Lower leg skin (tissue), 4 donors: ENCODE results near the gene ACTN3. TPM values are rescaled to one million over a fixed set of nuclear protein-coding genes. Genes with fewer than 3 reads are reported as not detected.
A peak's percentile ranks its signal among the peaks of the same experiment; 100 is the strongest.

Source experiments
- DNase-seq, 2 donors: peaks; one replicate each; pipeline ENCODE4 v3.0.0-alpha.2; 2019; ENCODE audit warnings: low spot score in 2 of 2
- H3K4me3 ChIP-seq: fragments of 200-600 bp; sonication (generic); 2 replicates; pipeline ENCODE4 v1.5.1; 2017; ENCODE audit warnings: mild to moderate bottlenecking, low read depth; ENCODE audit not compliant: poor library complexity, severe bottlenecking
- CTCF ChIP-seq, 3 donors: fragments of 450-650 bp; IDR thresholded peaks; one replicate each; pipeline ENCODE4 v1.5.1; 2016; ENCODE audit warnings: antibody characterized with exemption in 3 of 3, mild to moderate bottlenecking in 3 of 3, moderate library complexity in 2 of 3
- POLR2A ChIP-seq, 2 donors: fragments of 450-650 bp; IDR thresholded peaks; one replicate each; pipeline ENCODE4 v1.6.1; 2016 to 2017; ENCODE audit warnings: antibody characterized with exemption in 2 of 2, mild to moderate bottlenecking in 1 of 2, moderate library complexity in 1 of 2
- WGBS, 2 donors: methylation state at CpG; one replicate each; pipeline ENCODE4 v1.1.5; 2018; 5-methylcytosine and 5-hydroxymethylcytosine counted together
- intact Hi-C: fragments of 100-400 bp; cut with DNase I; formaldehyde crosslinking; loops from one replicate; pipeline ENCODE4 v1.15.0; 2023; ENCODE audit warnings: low total_unique reads
- total RNA-seq, 4 donors: library from RNA; depleted of rRNA; stranded (reverse); fragments of >200 nt; gene quantifications; one replicate each; pipeline ENCODE4 v1.1.0, GENCODE V29; 2016

The ACTN3 gene
- total RNA-seq = not detected

GRCh38 chr11:66546368-66546965, at the start of gene ACTN3:
ACTN3 (plus strand) TSS chr11:66546903; CDS start chr11:66546938, 35 bp downstream.
- no peak for DNase-seq
- 1 to 3% methylated on average over 34 to 35 of the region's 37 CpGs for WGBS, 2 donors
- TF ChIP-seq POLR2A (IDR thresholded peaks at IDR 0.05) (no peak), CTCF (IDR thresholded peaks at IDR 0.05) (no peak)
- intact Hi-C loops = no loop called here
- peak within 1 kb of the TSS; percentile 74 for H3K4me3 ChIP-seq

GRCh38 chr11:66497206-66497605, 49.5 kb upstream of the ACTN3 start:
- H3K4me3 ChIP-seq = no peak overlapping the region
- intact Hi-C loops = no loop called here
- no peak for TF ChIP-seq POLR2A (IDR thresholded peaks at IDR 0.05)
- no peak for DNase-seq
- WGBS, 2 donors = 92 to 97% methylated on average over 10 to 13 of the region's 16 CpGs

- intact Hi-C loops = no loop called here
- DNase-seq = no peak
- WGBS, 2 donors = 94 to 95% methylated on average over 5 of the region's 5 CpGs
- H3K4me3 ChIP-seq = no peak overlapping the region
- TF ChIP-seq POLR2A (IDR thresholded peaks at IDR 0.05) (no peak), CTCF (IDR thresholded peaks at IDR 0.05) (no peak)
These were observed 48.2 kb upstream of the ACTN3 start for GRCh38 chr11:66498506-66498905.

GRCh38 chr11:66505276-66505816, 41.4 kb upstream of the ACTN3 start:
- intact Hi-C loops = no loop called here
- 93 to 97% methylated on average over 1 of the region's 1 CpG for WGBS, 2 donors

GRCh38 chr11:66509131-66509561, 37.6 kb upstream of the ACTN3 start:
- no peak for DNase-seq
- TF ChIP-seq POLR2A (IDR thresholded peaks at IDR 0.05) (no peak), CTCF (IDR thresholded peaks at IDR 0.05) (no peak)
- H3K4me3 ChIP-seq = no peak overlapping the region
- 76 to 80% methylated on average over 7 of the region's 7 CpGs for WGBS, 2 donors
- intact Hi-C loops = no loop called here

More at GRCh38 chr11:66505276-66505816, 41.4 kb upstream of the ACTN3 start:
- TF ChIP-seq CTCF (IDR thresholded peaks at IDR 0.05) (no peak), POLR2A (IDR thresholded peaks at IDR 0.05) (no peak)
- DNase-seq = no peak
- H3K4me3 ChIP-seq = no peak overlapping the region

GRCh38 chr11:66510271-66510989, 36.3 kb upstream of the ACTN3 start, which contains the start of gene BBS1:
BBS1 (plus strand) TSS chr11:66510635; CDS start chr11:66510660, 25 bp downstream.
- no peak for TF ChIP-seq POLR2A (IDR thresholded peaks at IDR 0.05)
- DNase-seq = peak; percentile 75 to 96
- WGBS, 2 donors = 2% methylated on average over 30 to 31 of the region's 31 CpGs
- intact Hi-C loops = no loop called here
- H3K4me3 ChIP-seq = peak within 1 kb of the TSS; percentile 48
